Activated naive CD8-positive, alpha-beta T cell treated with anti-CD3 and anti-CD28 coated beads, Interleukin-2, amount 50 U/mL, for 24 hours (primary cell): ENCODE results near the gene MAN1C1.
A peak's percentile ranks its signal among the peaks of the same experiment; 100 is the strongest.
"Not testable (repeated sequence)": the region's sequence is repeated elsewhere in the genome, so short reads cannot be mapped to it uniquely, and the experiment has no call there.

ENCODE experiments used
- ATAC-seq: fragments of 150-1000 bp; cut with Tn5 transposase; one replicate; pipeline ENCODE4 v1.10.0; 2021
- DNase-seq: peaks from one replicate; pipeline ENCODE4 v3.0.0; 2021
- H3K27ac Mint-ChIP-seq: one replicate; pipeline ENCODE4 v1.8.0; 2021; ENCODE audit warnings: mild to moderate bottlenecking, mixed read lengths
- H3K27me3 Mint-ChIP-seq: one replicate; pipeline ENCODE4 v1.8.0; 2021; ENCODE audit warnings: mixed read lengths
- H3K36me3 Mint-ChIP-seq: one replicate; pipeline ENCODE4 v1.8.0; 2021; ENCODE audit warnings: low read depth, mixed read lengths
- H3K4me1 Mint-ChIP-seq: one replicate; pipeline ENCODE4 v1.8.0; 2021; ENCODE audit warnings: mixed read lengths
- H3K4me3 Mint-ChIP-seq: one replicate; pipeline ENCODE4 v1.8.0; 2021; ENCODE audit warnings: mild to moderate bottlenecking, moderate library complexity, mixed read lengths
- H3K9me3 Mint-ChIP-seq: one replicate; pipeline ENCODE4 v1.8.0; 2021; ENCODE audit warnings: mixed read lengths

MAN1C1 gene

GRCh38 chr1:25689686-25690381, 73.2 kb downstream of the MAN1C1 start:
- Mint-ChIP-seq H3K9me3 (no peaks in the 10 kb centered on the region), H3K36me3 (no peaks in the 10 kb centered on the region), H3K4me1 (peaks cover 3% of the 10 kb centered on the region), H3K27me3 (no peaks in the 10 kb centered on the region), H3K27ac (no peak overlapping the region), H3K4me3 (no peak overlapping the region)
- DNase-seq: no peak
- no peak for ATAC-seq

- no peak for DNase-seq
- no peaks in the 10 kb centered on the region for H3K9me3 Mint-ChIP-seq
- ATAC-seq: no peak
- H3K36me3 Mint-ChIP-seq: no peaks in the 10 kb centered on the region
- H3K4me1 Mint-ChIP-seq: peaks cover 3% of the 10 kb centered on the region
- no peak overlapping the region for H3K27ac Mint-ChIP-seq
- H3K27me3 Mint-ChIP-seq: no peaks in the 10 kb centered on the region
- H3K4me3 Mint-ChIP-seq: no peak overlapping the region
Observed at GRCh38 chr1:25690396-25690956, 73.9 kb downstream of the MAN1C1 start.

GRCh38 chr1:25691211-25691610, 74.6 kb downstream of the MAN1C1 start:
- peaks cover 9% of the 10 kb centered on the region for H3K4me1 Mint-ChIP-seq
- H3K9me3 Mint-ChIP-seq: no peaks in the 10 kb centered on the region
- no peak overlapping the region for H3K27ac Mint-ChIP-seq
- H3K36me3 Mint-ChIP-seq: no peaks in the 10 kb centered on the region
- ATAC-seq: no peak
- no peak for DNase-seq
- H3K27me3 Mint-ChIP-seq: no peaks in the 10 kb centered on the region
- no peak overlapping the region for H3K4me3 Mint-ChIP-seq

GRCh38 chr1:25692560-25692959, 76.0 kb downstream of the MAN1C1 start:
- Mint-ChIP-seq H3K4me1 (peaks cover 23% of the 10 kb centered on the region), H3K9me3 (no peaks in the 10 kb centered on the region), H3K27me3 (no peaks in the 10 kb centered on the region), H3K4me3 (no peak overlapping the region), H3K36me3 (no peaks in the 10 kb centered on the region), H3K27ac (no peak overlapping the region)
- ATAC-seq: no peak
- DNase-seq: no peak

- Mint-ChIP-seq H3K4me3 (no peak overlapping the region), H3K9me3 (no peaks in the 10 kb centered on the region), H3K27ac (no peak overlapping the region), H3K4me1 (peaks cover 30% of the 10 kb centered on the region), H3K36me3 (no peaks in the 10 kb centered on the region), H3K27me3 (peaks cover 3% of the 10 kb centered on the region)
- DNase-seq (no peak), ATAC-seq (no peak)
Observed at GRCh38 chr1:25694167-25695007, 77.8 kb downstream of the MAN1C1 start.

- H3K9me3 Mint-ChIP-seq: no peaks in the 10 kb centered on the region
- no peak for DNase-seq
- no peak overlapping the region for H3K27ac Mint-ChIP-seq
- H3K27me3 Mint-ChIP-seq: peaks cover 3% of the 10 kb centered on the region
- H3K4me1 Mint-ChIP-seq: peaks cover 31% of the 10 kb centered on the region
- no peaks in the 10 kb centered on the region for H3K36me3 Mint-ChIP-seq
- H3K4me3 Mint-ChIP-seq: no peak overlapping the region
- ATAC-seq: no peak
Observed at GRCh38 chr1:25695090-25695770, 78.6 kb downstream of the MAN1C1 start.

GRCh38 chr1:25695771-25696311, 79.2 kb downstream of the MAN1C1 start:
- no peak for DNase-seq
- peak; percentile 52 for ATAC-seq
- Mint-ChIP-seq H3K4me3 (no peak overlapping the region), H3K9me3 (no peaks in the 10 kb centered on the region), H3K27ac (no peak overlapping the region), H3K4me1 (peaks cover 31% of the 10 kb centered on the region), H3K36me3 (no peaks in the 10 kb centered on the region), H3K27me3 (peaks cover 3% of the 10 kb centered on the region)

GRCh38 chr1:25696643-25697042, 80.1 kb downstream of the MAN1C1 start:
- H3K9me3 Mint-ChIP-seq: not testable (repeated sequence)

GRCh38 chr1:25697435-25698217, 81.0 kb downstream of the MAN1C1 start:
- Mint-ChIP-seq H3K27ac (no peak overlapping the region), H3K36me3 (no peaks in the 10 kb centered on the region), H3K27me3 (peaks cover 3% of the 10 kb centered on the region), H3K4me3 (no peak overlapping the region), H3K9me3 (no peaks in the 10 kb centered on the region), H3K4me1 (peaks cover 31% of the 10 kb centered on the region)
- DNase-seq (no peak), ATAC-seq (no peak)

More at GRCh38 chr1:25696643-25697042, 80.1 kb downstream of the MAN1C1 start:
- ATAC-seq, H3K27me3 Mint-ChIP-seq, H3K4me3 Mint-ChIP-seq, H3K36me3 Mint-ChIP-seq, H3K27ac Mint-ChIP-seq, DNase-seq: not testable (repeated sequence)
- H3K4me1 Mint-ChIP-seq: peaks cover 31% of the 10 kb centered on the region

- peaks cover 3% of the 10 kb centered on the region for H3K27me3 Mint-ChIP-seq
- ATAC-seq: peak; percentile 74
- H3K4me1 Mint-ChIP-seq: peaks cover 31% of the 10 kb centered on the region
- DNase-seq: no peak
- H3K4me3 Mint-ChIP-seq: no peak overlapping the region
- no peak overlapping the region for H3K27ac Mint-ChIP-seq
- no peaks in the 10 kb centered on the region for H3K9me3 Mint-ChIP-seq
- H3K36me3 Mint-ChIP-seq: no peaks in the 10 kb centered on the region
Observed at GRCh38 chr1:25698252-25698651, 81.7 kb downstream of the MAN1C1 start.

- H3K27me3 Mint-ChIP-seq, DNase-seq, H3K36me3 Mint-ChIP-seq, H3K9me3 Mint-ChIP-seq, H3K4me3 Mint-ChIP-seq, ATAC-seq, H3K27ac Mint-ChIP-seq: not testable (repeated sequence)
- peaks cover 35% of the 10 kb centered on the region for H3K4me1 Mint-ChIP-seq
Observed at GRCh38 chr1:25699059-25699458, 82.5 kb downstream of the MAN1C1 start.

GRCh38 chr1:25699500-25700143, 83.0 kb downstream of the MAN1C1 start:
- Mint-ChIP-seq H3K4me1 (peaks cover 40% of the 10 kb centered on the region), H3K36me3 (no peaks in the 10 kb centered on the region), H3K27ac (no peak overlapping the region), H3K9me3 (no peaks in the 10 kb centered on the region), H3K27me3 (peaks cover 3% of the 10 kb centered on the region), H3K4me3 (no peak overlapping the region)
- no peak for DNase-seq
- ATAC-seq: no peak

GRCh38 chr1:25700144-25700523, 83.5 kb downstream of the MAN1C1 start:
- DNase-seq (no peak), ATAC-seq (no peak)
- Mint-ChIP-seq H3K9me3 (no peaks in the 10 kb centered on the region), H3K4me1 (peaks cover 45% of the 10 kb centered on the region), H3K36me3 (no peaks in the 10 kb centered on the region), H3K27ac (no peak overlapping the region), H3K27me3 (peaks cover 3% of the 10 kb centered on the region), H3K4me3 (no peak overlapping the region)
